Mesothelial cell of epicardium (in vitro differentiated cells): Measurements from ENCODE around the gene CCDC148. TPM values are rescaled to one million over a fixed set of nuclear protein-coding genes. Genes with fewer than 3 reads are reported as not detected.

Experiments
- DNase-seq, 2 experiments: peaks; one replicate each; pipeline ENCODE4 v3.0.0; 2021; ENCODE audit warnings: low spot score in 2 of 2; ENCODE audit not compliant: unreplicated experiment in 2 of 2
- H3K27ac Mint-ChIP-seq: 2 replicates; pipeline ENCODE4 v1.8.0; 2021; ENCODE audit warnings: mixed read lengths
- H3K27me3 Mint-ChIP-seq: 2 replicates; pipeline ENCODE4 v1.8.0; 2021; ENCODE audit warnings: low read depth, mixed read lengths
- H3K36me3 Mint-ChIP-seq: 2 replicates; pipeline ENCODE4 v1.8.0; 2021; ENCODE audit warnings: mixed read lengths
- H3K4me1 Mint-ChIP-seq: 2 replicates; pipeline ENCODE4 v1.8.0; 2021; ENCODE audit warnings: mixed read lengths
- H3K4me3 Mint-ChIP-seq: 2 replicates; pipeline ENCODE4 v1.8.0; 2021; ENCODE audit warnings: mild to moderate bottlenecking, moderate library complexity, mixed read lengths
- H3K9me3 Mint-ChIP-seq: 2 replicates; pipeline ENCODE4 v1.8.0; 2021; ENCODE audit warnings: mixed read lengths
- total RNA-seq: library from RNA; stranded (reverse); gene quantifications from 3 replicates; pipeline ENCODE4 v1.2.1, GENCODE V29; 2021
- TF ChIP-seq, protein P1 (sequence below): fragments of 200-600 bp; sonication (generic); IDR thresholded peaks from one replicate; pipeline ENCODE4 v1.5.0; 2021; ENCODE audit warnings: antibody characterized with exemption; ENCODE audit not compliant: unreplicated experiment

CCDC148 gene
- total RNA-seq, 1 donor from 2014 or later, result 3.1 TPM

- Mint-ChIP-seq H3K36me3 (peaks cover 7% of the 10 kb centered on the region), H3K4me1 (peaks cover 14% of the 10 kb centered on the region), H3K9me3 (peaks cover 42% of the 10 kb centered on the region), H3K27me3 (no peaks in the 10 kb centered on the region), H3K4me3 (no peak overlapping the region), H3K27ac (no peak overlapping the region)
- DNase-seq, result no peak
- TF ChIP-seq, protein P1, sequence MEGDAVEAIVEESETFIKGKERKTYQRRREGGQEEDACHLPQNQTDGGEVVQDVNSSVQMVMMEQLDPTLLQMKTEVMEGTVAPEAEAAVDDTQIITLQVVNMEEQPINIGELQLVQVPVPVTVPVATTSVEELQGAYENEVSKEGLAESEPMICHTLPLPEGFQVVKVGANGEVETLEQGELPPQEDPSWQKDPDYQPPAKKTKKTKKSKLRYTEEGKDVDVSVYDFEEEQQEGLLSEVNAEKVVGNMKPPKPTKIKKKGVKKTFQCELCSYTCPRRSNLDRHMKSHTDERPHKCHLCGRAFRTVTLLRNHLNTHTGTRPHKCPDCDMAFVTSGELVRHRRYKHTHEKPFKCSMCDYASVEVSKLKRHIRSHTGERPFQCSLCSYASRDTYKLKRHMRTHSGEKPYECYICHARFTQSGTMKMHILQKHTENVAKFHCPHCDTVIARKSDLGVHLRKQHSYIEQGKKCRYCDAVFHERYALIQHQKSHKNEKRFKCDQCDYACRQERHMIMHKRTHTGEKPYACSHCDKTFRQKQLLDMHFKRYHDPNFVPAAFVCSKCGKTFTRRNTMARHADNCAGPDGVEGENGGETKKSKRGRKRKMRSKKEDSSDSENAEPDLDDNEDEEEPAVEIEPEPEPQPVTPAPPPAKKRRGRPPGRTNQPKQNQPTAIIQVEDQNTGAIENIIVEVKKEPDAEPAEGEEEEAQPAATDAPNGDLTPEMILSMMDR, result no peak
Measured at GRCh38 chr2:158412206-158412605, 44.3 kb downstream of the CCDC148 start.

- peaks cover 40% of the 10 kb centered on the region for H3K9me3 Mint-ChIP-seq
- TF ChIP-seq, protein P1, result no peak
- no peak overlapping the region for H3K4me3 Mint-ChIP-seq
- DNase-seq, result no peak
- no peak overlapping the region for H3K27ac Mint-ChIP-seq
- H3K36me3 Mint-ChIP-seq, result peaks cover 7% of the 10 kb centered on the region
- H3K27me3 Mint-ChIP-seq, result no peaks in the 10 kb centered on the region
- H3K4me1 Mint-ChIP-seq, result peaks cover 14% of the 10 kb centered on the region
Measured at GRCh38 chr2:158411748-158412147, 44.8 kb downstream of the CCDC148 start.

GRCh38 chr2:158410132-158410531 is 46.4 kb downstream of the CCDC148 start:
- peaks cover 28% of the 10 kb centered on the region for H3K9me3 Mint-ChIP-seq
- no peak for DNase-seq
- H3K4me1 Mint-ChIP-seq, result peaks cover 14% of the 10 kb centered on the region
- H3K36me3 Mint-ChIP-seq, result peaks cover 4% of the 10 kb centered on the region
- no peaks in the 10 kb centered on the region for H3K27me3 Mint-ChIP-seq
- no peak overlapping the region for H3K4me3 Mint-ChIP-seq
- no peak overlapping the region for H3K27ac Mint-ChIP-seq
- TF ChIP-seq, protein P1, result no peak

DNA sequence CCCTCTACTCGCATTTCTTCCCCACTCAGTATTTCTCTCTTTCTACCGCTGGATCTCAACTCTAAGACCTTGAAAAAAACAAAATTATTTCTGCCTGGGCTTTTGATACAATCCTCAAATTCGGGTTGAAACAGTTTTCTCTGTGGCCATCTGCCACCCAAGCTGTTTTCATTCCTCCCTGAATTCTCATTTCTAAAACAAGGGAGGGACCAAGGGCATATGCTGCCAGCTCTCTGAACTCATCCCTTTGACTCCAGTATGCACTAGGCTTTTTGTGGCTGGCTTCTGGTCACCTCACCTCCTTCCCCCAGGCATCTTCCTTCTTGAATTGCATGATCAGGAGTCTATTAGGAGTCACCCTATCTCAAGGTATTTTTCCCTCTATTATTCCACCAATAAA is 49.5 kb downstream of the CCDC148 start:
- Mint-ChIP-seq H3K4me1 (peaks cover 11% of the 10 kb centered on the region), H3K36me3 (peaks cover 4% of the 10 kb centered on the region), H3K27me3 (no peaks in the 10 kb centered on the region), H3K4me3 (no peak overlapping the region), H3K27ac (no peak overlapping the region), H3K9me3 (peaks cover 26% of the 10 kb centered on the region)
- DNase-seq, result no peak
- TF ChIP-seq, protein P1, result no peak

GRCh38 chr2:158405341-158405740 is 51.2 kb downstream of the CCDC148 start:
- Mint-ChIP-seq H3K4me1 (peaks cover 10% of the 10 kb centered on the region), H3K27me3 (no peaks in the 10 kb centered on the region), H3K4me3 (no peak overlapping the region), H3K27ac (no peak overlapping the region), H3K9me3 (peaks cover 12% of the 10 kb centered on the region), H3K36me3 (peaks cover 1% of the 10 kb centered on the region)
- DNase-seq, result no peak
- TF ChIP-seq, protein P1, result no peak

DNA sequence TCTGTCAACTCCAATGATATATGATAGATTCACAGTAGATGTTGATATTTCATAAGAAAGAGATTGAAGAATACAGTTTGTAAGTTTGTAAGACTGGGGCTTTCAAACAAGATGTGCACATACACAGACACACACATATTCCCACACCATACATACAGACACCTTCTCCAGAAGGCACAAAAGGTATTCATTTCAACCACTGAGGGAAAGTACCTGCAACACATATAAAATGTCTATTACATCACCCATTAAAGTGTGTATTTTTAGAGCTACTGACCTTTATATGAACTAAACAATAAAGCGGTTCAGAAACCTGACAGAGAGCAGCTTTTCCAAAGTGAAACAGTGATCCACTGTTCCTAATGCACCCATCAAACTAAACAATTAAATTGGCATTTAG is 53.3 kb downstream of the CCDC148 start:
- Mint-ChIP-seq H3K27me3 (no peaks in the 10 kb centered on the region), H3K27ac (peak overlapping the region; percentile 74), H3K36me3 (no peaks in the 10 kb centered on the region), H3K9me3 (peaks cover 9% of the 10 kb centered on the region), H3K4me3 (no peak overlapping the region), H3K4me1 (peaks cover 10% of the 10 kb centered on the region)
- DNase-seq, result no peak
- TF ChIP-seq, protein P1, result no peak
